H54 (cell line): ENCODE measurements around the gene GRAMD1C.

Source experiments
- DNase-seq: peaks from one replicate; pipeline ENCODE4 v3.0.0; 2011; ENCODE audit warnings: low spot score, mixed read lengths; ENCODE audit not compliant: insufficient read length
- FAIRE-seq: peaks from 3 replicates; lab custom pipeline; 2011; peaks lifted over from hg19 to GRCh38; lab: Jason Lieb, UNC
- POLR2A ChIP-seq: IDR thresholded peaks from 2 replicates; pipeline ENCODE4 v1.6.1; 2011; ENCODE audit warnings: low read depth, mild to moderate bottlenecking, low read length

Gene GRAMD1C

GRCh38 chr3:113948015-113948917, 109.7 kb downstream of the GRAMD1C start:
- FAIRE-seq (no peak), DNase-seq (peak; percentile 64)
- no peak for TF ChIP-seq POLR2A

- FAIRE-seq (no peak), DNase-seq (no peak)
- TF ChIP-seq POLR2A, result no peak
Measured at GRCh38 chr3:113952921-113953320, 114.3 kb downstream of the GRAMD1C start.

- no peak for FAIRE-seq
- DNase-seq, result no peak
- TF ChIP-seq POLR2A, result no peak
Measured at GRCh38 chr3:113953677-113954076, 115.1 kb downstream of the GRAMD1C start.

GRCh38 chr3:113954091-113954685, 115.6 kb downstream of the GRAMD1C start:
- FAIRE-seq (no peak), DNase-seq (no peak)
- TF ChIP-seq POLR2A, result no peak

GRCh38 chr3:113963879-113964278, 125.3 kb downstream of the GRAMD1C start:
- FAIRE-seq, result no peak

GRCh38 chr3:113966172-113966571, 127.6 kb downstream of the GRAMD1C start:
- FAIRE-seq, result no peak
- TF ChIP-seq POLR2A, result no peak
- no peak for DNase-seq

More at GRCh38 chr3:113963879-113964278, 125.3 kb downstream of the GRAMD1C start:
- DNase-seq, result no peak
- no peak for TF ChIP-seq POLR2A

GRCh38 chr3:113968986-113969385, 130.4 kb downstream of the GRAMD1C start:
- no peak for TF ChIP-seq POLR2A
- FAIRE-seq, result no peak
- DNase-seq, result no peak

GRCh38 chr3:113977822-113978221, 139.2 kb downstream of the GRAMD1C start:
- FAIRE-seq, result no peak
- no peak for TF ChIP-seq POLR2A
- no peak for DNase-seq

GRCh38 chr3:113979916-113980315, 141.3 kb downstream of the GRAMD1C start:
- FAIRE-seq, result no peak

GRCh38 chr3:113981803-113982202, 143.2 kb downstream of the GRAMD1C start:
- TF ChIP-seq POLR2A, result no peak
- DNase-seq (no peak), FAIRE-seq (no peak)

More at GRCh38 chr3:113979916-113980315, 141.3 kb downstream of the GRAMD1C start:
- no peak for TF ChIP-seq POLR2A
- DNase-seq, result no peak

GRCh38 chr3:113983544-113983943, 145.0 kb downstream of the GRAMD1C start:
- TF ChIP-seq POLR2A, result no peak
- FAIRE-seq, result no peak

GRCh38 chr3:113985541-113985940, 147.0 kb downstream of the GRAMD1C start:
- DNase-seq (no peak), FAIRE-seq (no peak)
- TF ChIP-seq POLR2A, result no peak

More at GRCh38 chr3:113983544-113983943, 145.0 kb downstream of the GRAMD1C start:
- DNase-seq, result no peak
